GM06990 (cell line): ENCODE data around the gene CSMD2.

Experiments used
- DNase-seq: peaks from one replicate; pipeline ENCODE4 v3.0.0-alpha.2; 2011; ENCODE audit not compliant: insufficient read length; ENCODE audit errors: extremely low read depth
- H3K27me3 ChIP-seq: replicated peaks from 2 replicates; pipeline ENCODE4 v1.6.0; 2011; ENCODE audit warnings: low read length; ENCODE audit not compliant: control insufficient read depth, insufficient read depth
- H3K36me3 ChIP-seq: 2 replicates; pipeline ENCODE4 v1.5.1; 2011; ENCODE audit warnings: low read length; ENCODE audit not compliant: control insufficient read depth, insufficient read depth
- H3K4me3 ChIP-seq: replicated peaks from 2 replicates; pipeline ENCODE4 v1.5.1; 2011; ENCODE audit warnings: low read depth, mild to moderate bottlenecking, control low read depth, low read length
- TF ChIP-seq, protein P1 (sequence below): IDR thresholded peaks from 2 replicates; pipeline ENCODE4 v1.5.1; 2011; ENCODE audit warnings: low read length, control low read depth, mild to moderate bottlenecking, inconsistent platforms; ENCODE audit not compliant: insufficient read depth, poor library complexity, severe bottlenecking

The CSMD2 gene

DNA sequence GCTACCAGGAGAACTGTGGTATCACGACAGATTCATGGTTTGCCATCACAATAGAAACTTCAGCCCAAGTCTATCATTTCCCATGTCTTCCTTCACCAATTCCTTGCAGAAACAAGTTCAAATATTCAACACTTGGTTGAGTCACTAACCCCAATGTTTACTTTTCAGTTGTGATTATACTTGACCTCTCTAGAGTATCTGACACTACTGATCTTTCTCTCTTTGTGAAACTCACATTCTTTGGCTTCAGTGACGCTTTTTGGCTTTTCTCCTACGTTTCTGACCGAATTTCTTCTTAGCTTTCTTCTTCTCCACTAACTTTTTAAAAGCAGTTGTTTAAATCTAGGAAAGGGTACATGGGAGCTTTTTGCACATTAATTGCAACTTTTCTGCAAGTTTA lies 350.0 kb downstream of the CSMD2 start:
- no peaks in the 10 kb centered on the region for H3K36me3 ChIP-seq
- no peak for DNase-seq

DNA sequence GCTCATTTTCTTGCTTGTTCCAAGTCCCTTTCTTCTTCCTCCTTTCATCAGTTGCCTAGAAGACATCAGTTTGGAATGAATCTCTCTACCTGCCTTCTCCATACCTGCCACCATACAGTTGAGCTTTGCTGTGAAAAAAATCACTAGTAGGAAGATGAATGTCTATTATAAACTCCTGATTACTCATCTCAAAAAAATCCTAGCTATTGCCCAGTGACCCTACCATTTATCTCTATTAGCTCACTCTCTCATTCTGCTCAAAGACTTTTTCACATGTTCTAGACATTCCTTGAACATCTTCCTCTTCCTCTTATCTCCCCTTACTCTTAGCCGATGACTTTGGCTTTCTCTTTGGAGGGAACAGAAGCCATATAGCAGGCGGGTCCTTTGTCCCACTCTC lies 350.9 kb downstream of the CSMD2 start:
- no peak overlapping the region for H3K4me3 ChIP-seq
- TF ChIP-seq, protein P1, sequence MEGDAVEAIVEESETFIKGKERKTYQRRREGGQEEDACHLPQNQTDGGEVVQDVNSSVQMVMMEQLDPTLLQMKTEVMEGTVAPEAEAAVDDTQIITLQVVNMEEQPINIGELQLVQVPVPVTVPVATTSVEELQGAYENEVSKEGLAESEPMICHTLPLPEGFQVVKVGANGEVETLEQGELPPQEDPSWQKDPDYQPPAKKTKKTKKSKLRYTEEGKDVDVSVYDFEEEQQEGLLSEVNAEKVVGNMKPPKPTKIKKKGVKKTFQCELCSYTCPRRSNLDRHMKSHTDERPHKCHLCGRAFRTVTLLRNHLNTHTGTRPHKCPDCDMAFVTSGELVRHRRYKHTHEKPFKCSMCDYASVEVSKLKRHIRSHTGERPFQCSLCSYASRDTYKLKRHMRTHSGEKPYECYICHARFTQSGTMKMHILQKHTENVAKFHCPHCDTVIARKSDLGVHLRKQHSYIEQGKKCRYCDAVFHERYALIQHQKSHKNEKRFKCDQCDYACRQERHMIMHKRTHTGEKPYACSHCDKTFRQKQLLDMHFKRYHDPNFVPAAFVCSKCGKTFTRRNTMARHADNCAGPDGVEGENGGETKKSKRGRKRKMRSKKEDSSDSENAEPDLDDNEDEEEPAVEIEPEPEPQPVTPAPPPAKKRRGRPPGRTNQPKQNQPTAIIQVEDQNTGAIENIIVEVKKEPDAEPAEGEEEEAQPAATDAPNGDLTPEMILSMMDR: no peak
- no peaks in the 10 kb centered on the region for H3K36me3 ChIP-seq
- no peaks in the 10 kb centered on the region for H3K27me3 ChIP-seq
- no peak for DNase-seq

More for the DNA sequence above, 350.0 kb downstream of the CSMD2 start:
- no peak overlapping the region for H3K4me3 ChIP-seq
- TF ChIP-seq, protein P1: no peak
- no peaks in the 10 kb centered on the region for H3K27me3 ChIP-seq

DNA sequence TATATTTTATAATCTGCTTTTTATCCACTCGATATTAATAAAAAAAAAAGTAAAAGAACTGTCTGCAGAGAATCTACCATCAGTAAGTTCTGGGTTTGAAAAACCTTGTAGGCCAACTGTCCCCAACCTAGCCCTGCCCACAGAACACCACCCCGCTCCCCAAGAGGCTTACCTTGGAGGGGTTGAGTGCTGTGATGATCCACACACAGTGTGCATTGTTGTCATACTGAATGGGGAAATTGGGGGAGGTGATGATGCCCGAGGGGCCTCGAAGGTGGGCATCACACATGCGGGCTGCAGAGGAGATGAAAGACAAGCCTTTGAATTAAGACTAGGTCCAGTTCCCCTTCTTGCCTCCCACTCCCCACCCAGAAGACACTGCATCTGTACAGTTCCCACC lies 354.5 kb downstream of the CSMD2 start:
- no peak overlapping the region for H3K4me3 ChIP-seq
- no peaks in the 10 kb centered on the region for H3K36me3 ChIP-seq
- H3K27me3 ChIP-seq: no peaks in the 10 kb centered on the region
- DNase-seq: no peak
- TF ChIP-seq, protein P1: no peak

DNA sequence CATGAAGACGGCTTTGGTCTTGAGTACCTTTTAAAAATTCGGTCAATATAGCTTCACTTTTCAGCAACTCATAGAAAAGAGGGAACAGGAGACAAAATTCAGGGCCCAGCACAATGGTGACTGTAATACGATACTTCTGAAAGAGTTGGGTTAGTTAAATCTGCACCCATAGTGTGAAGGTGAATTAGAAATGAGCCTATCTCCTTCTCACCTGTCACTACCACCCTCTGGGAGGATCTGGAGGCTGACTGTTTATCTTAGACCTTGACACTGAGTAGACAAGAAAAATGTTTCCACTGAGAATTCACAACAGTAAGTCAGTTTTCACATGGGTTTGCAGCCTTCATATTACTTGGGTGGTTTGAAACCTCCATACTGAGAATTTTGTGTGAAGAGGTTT lies 359.0 kb downstream of the CSMD2 start:
- Histone ChIP-seq H3K36me3 (no peaks in the 10 kb centered on the region), H3K27me3 (no peaks in the 10 kb centered on the region; the same call in 1 of the 2 replicates), H3K4me3 (no peak overlapping the region)
- TF ChIP-seq, protein P1: no peak
- no peak for DNase-seq

DNA sequence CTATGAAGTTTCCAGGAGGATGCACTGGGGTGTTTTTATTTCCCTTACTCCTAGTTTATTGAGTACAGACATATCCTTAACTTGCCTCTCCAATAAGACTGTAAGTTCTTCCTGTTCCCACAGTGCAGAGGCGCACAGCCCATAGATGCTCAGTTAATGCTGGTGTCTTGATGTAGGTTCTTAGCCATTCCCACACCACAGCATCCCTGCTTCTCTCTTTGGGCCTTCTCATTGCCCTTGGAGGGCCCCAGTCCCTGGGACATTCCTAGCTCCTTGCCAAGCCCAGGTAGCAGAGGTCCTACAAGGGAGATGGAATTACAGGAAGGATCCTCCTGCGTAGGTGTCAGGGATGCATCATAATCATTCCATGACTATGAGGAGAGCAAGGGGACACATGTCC lies 362.8 kb downstream of the CSMD2 start:
- TF ChIP-seq, protein P1: no peak
- H3K36me3 ChIP-seq: no peaks in the 10 kb centered on the region

DNA sequence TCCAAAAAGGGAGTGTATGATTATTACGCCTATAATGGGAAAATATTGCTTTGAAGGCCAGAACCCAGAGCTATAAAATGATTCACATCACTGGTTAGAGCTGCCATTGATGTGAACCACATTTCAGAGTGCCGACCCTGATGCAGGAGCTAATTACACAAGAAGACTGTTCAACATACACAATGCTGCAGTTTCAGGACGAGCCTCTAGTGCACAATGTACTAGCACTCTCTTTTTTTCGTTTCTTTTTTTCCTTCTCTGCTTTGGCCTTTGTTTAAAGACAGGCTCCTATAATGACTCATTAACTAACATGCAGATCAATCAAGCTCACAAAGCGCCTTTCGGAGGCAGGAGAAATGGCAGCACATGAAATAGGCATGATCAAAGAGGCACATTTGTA lies 367.2 kb downstream of the CSMD2 start:
- DNase-seq: no peak
- H3K36me3 ChIP-seq: no peaks in the 10 kb centered on the region
- no peaks in the 10 kb centered on the region for H3K27me3 ChIP-seq
- TF ChIP-seq, protein P1: no peak
- no peak overlapping the region for H3K4me3 ChIP-seq

More for the DNA sequence above, 362.8 kb downstream of the CSMD2 start:
- no peak for DNase-seq
- no peaks in the 10 kb centered on the region; the same call in 1 of the 2 replicates for H3K27me3 ChIP-seq
- no peak overlapping the region for H3K4me3 ChIP-seq
